Measurements from ENCODE around the gene NOM1. TPM values are rescaled to one million over a fixed set of nuclear protein-coding genes. Genes with fewer than 3 reads are reported as not detected.

NOM1 gene
- total RNA-seq, 1 donor from 2014 or later, result 7.2 TPM

GRCh38 chr7:157002819-157003421 lies 53.4 kb downstream of the NOM1 start:
- peak; percentile 26 for DNase-seq (ENCODE audit: low spot score)
- no peak for ATAC-seq

GRCh38 chr7:157003445-157003755 lies 53.9 kb downstream of the NOM1 start:
- DNase-seq (ENCODE audit: low spot score), result no peak
- no peak for ATAC-seq

GRCh38 chr7:157003756-157004520 lies 54.4 kb downstream of the NOM1 start:
- peak; percentile 26 for ATAC-seq

GRCh38 chr7:157004521-157005455 lies 55.3 kb downstream of the NOM1 start:
- ATAC-seq (no peak), DNase-seq (ENCODE audit: low spot score) (no peak)

More at GRCh38 chr7:157003756-157004520, 54.4 kb downstream of the NOM1 start:
- DNase-seq (ENCODE audit: low spot score), result no peak

GRCh38 chr7:157005456-157006204 lies 56.1 kb downstream of the NOM1 start:
- ATAC-seq (no peak), DNase-seq (ENCODE audit: low spot score) (no peak)

GRCh38 chr7:157006205-157006747 lies 56.8 kb downstream of the NOM1 start:
- no peak for DNase-seq (ENCODE audit: low spot score)
- no peak for ATAC-seq

GRCh38 chr7:157006829-157007469 lies 57.4 kb downstream of the NOM1 start:
- no peak for DNase-seq (ENCODE audit: low spot score)
- no peak for ATAC-seq

- DNase-seq (ENCODE audit: low spot score) (no peak), ATAC-seq (no peak)
Measured at GRCh38 chr7:157007470-157008066, 58.1 kb downstream of the NOM1 start.

GRCh38 chr7:157008206-157009169 lies 59.0 kb downstream of the NOM1 start:
- DNase-seq (ENCODE audit: low spot score), result no peak
- ATAC-seq, result no peak

GRCh38 chr7:157009170-157009777 lies 59.8 kb downstream of the NOM1 start:
- no peak for DNase-seq (ENCODE audit: low spot score)
- no peak for ATAC-seq

GRCh38 chr7:157009778-157010587 lies 60.5 kb downstream of the NOM1 start:
- no peak for DNase-seq (ENCODE audit: low spot score)
- ATAC-seq, result peak; percentile 19

GRCh38 chr7:157010588-157011332 lies 61.2 kb downstream of the NOM1 start, which contains the start of gene MNX1:
TSS of gene MNX1 (minus strand) at chr7:157010663. CDS start at chr7:157010350, 313 bp downstream.
- ATAC-seq (peak; percentile 80), DNase-seq (ENCODE audit: low spot score) (no peak)

- DNase-seq (ENCODE audit: low spot score) (no peak), ATAC-seq (no peak)
Measured at GRCh38 chr7:157011333-157012112, 62.0 kb downstream of the NOM1 start.

GRCh38 chr7:157012113-157012547 lies 62.6 kb downstream of the NOM1 start:
- ATAC-seq (no peak), DNase-seq (ENCODE audit: low spot score) (no peak)

GRCh38 chr7:157013101-157013500 lies 63.6 kb downstream of the NOM1 start:
- no peak for ATAC-seq
- no peak for DNase-seq (ENCODE audit: low spot score)
